ENCODE measurements around the gene IQSEC1. TPM values are rescaled to one million over a fixed set of nuclear protein-coding genes. Genes with fewer than 3 reads are reported as not detected.

The IQSEC1 gene
- total RNA-seq, 1 experiment from 2014 or later, result 28.1 TPM

DNA sequence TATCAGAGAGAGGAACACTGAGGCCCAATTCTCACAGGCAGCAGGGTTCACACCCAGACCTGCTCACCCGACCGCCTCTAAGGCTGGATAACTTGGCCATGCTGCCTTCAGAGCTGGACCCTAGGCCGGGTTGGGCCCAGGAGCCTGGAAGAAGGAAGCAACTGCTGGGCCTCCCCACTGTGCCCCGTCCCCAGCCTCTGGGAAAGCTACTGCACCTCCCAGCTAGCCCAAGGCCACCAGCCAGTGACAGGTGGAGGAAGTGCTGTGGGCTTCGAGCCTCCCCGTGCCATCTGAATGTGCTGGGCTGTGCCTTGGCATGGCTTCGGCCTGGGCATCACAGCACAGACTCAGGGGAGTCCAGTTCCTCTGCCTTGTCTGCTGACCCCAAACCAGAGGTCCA, 169.3 kb downstream of the IQSEC1 start:
- ChIA-PET POLR2A (no interaction called here), CTCF (no interaction called here), RAD21 (ENCODE audit: low non-redundant PET in 1 of 2, low total read pairs in 2 of 2, uncharacterized antibody in 2 of 2, unreplicated experiment in 2 of 2) (no interaction called here)
- Histone ChIP-seq H3K9me3 (ENCODE audit: control insufficient read depth in 1 of 2, insufficient read depth in 1 of 2, low read depth in 1 of 2, low read length in 2 of 2) (no peaks in the 10 kb centered on the region), H3K36me3 (ENCODE audit: control insufficient read depth in 1 of 2, insufficient read depth in 2 of 2, low read length in 2 of 2) (peaks cover 0 to 6% of the 10 kb centered on the region in 2 experiments; a peak in 2 of 4 replicates), H3K9me2 (ENCODE audit: insufficient read depth) (no peaks in the 10 kb centered on the region), H3K27me3 (ENCODE audit: insufficient read depth, low read length) (no peaks in the 10 kb centered on the region), H3K4me3 (replicated peaks in 1 of 2; ENCODE audit: low read depth in 1 of 2, low read length in 2 of 2) (no peak overlapping the region), H3K9ac (ENCODE audit: low read length) (no peak overlapping the region), H2AFZ (ENCODE audit: low read depth, low read length, poor library complexity, severe bottlenecking) (no peak overlapping the region), H3K79me2 (ENCODE audit: insufficient read depth, low read length) (no peaks in the 10 kb centered on the region), H4K20me1 (ENCODE audit: insufficient read depth) (no peaks in the 10 kb centered on the region), H3K4me2 (ENCODE audit: low read length) (no peak overlapping the region), H3K27ac (ENCODE audit: low read depth, low read length) (no peak overlapping the region), H3K4me1 (ENCODE audit: control insufficient read depth in 1 of 2, insufficient read depth in 2 of 2, low read length in 2 of 2) (no peaks in the 10 kb centered on the region)
- no peak for ATAC-seq
- intact Hi-C loops (cut with micrococcal nuclease), result no loop called here
- no TSS peak for BruUV-seq (replicated peaks)
- DNase-seq (ENCODE audit: low read depth, low spot score), result no peak
- TF ChIP-seq CEBPB (IDR thresholded peaks at IDR 0.05; ENCODE audit: low read depth) (no peak), SP1 (IDR thresholded peaks at IDR 0.05; ENCODE audit: low read depth) (no peak), SRF (IDR thresholded peaks at IDR 0.05; ENCODE audit: low read depth) (no peak), SIN3A (IDR thresholded peaks at IDR 0.05; ENCODE audit: low read depth) (no peak), EZH2phosphoT487 (IDR thresholded peaks at IDR 0.05; ENCODE audit: borderline replicate concordance) (no peak), TCF7L2 (IDR thresholded peaks at IDR 0.05; ENCODE audit: borderline replicate concordance, extremely low read depth, insufficient read depth, insufficient read length) (no peak), EGR1 (IDR thresholded peaks at IDR 0.05; ENCODE audit: low read depth) (no peak), POLR2A (IDR thresholded peaks at IDR 0.05; ENCODE audit: borderline replicate concordance, extremely low read depth, insufficient read depth, insufficient read length) (no peak)

GRCh38 chr3:12903000-12903800, 170.0 kb downstream of the IQSEC1 start:
- intact Hi-C loops (cut with micrococcal nuclease), result no loop called here
- TF ChIP-seq SIN3A (IDR thresholded peaks at IDR 0.05; ENCODE audit: low read depth) (no peak), CBX3 (IDR thresholded peaks at IDR 0.05; ENCODE audit: low read depth) (no peak), TCF7L2 (IDR thresholded peaks at IDR 0.05; ENCODE audit: borderline replicate concordance, extremely low read depth, insufficient read depth, insufficient read length) (no peak), ELF1 (IDR thresholded peaks at IDR 0.05; ENCODE audit: borderline replicate concordance, low read depth) (no peak), POLR2A (IDR thresholded peaks at IDR 0.05; ENCODE audit: borderline replicate concordance, extremely low read depth, insufficient read depth, insufficient read length) (no peak), RAD21 (IDR thresholded peaks at IDR 0.05; ENCODE audit: low read depth) (no peak), ATF3 (IDR thresholded peaks at IDR 0.05) (no peak), SRF (IDR thresholded peaks at IDR 0.05; ENCODE audit: low read depth) (no peak), FOSL1 (IDR thresholded peaks at IDR 0.05; ENCODE audit: low read depth) (no peak), EGR1 (IDR thresholded peaks at IDR 0.05; ENCODE audit: low read depth) (no peak), ZNF274 (IDR thresholded peaks at IDR 0.05; ENCODE audit: low read depth, low read length) (no peak), EZH2 (IDR thresholded peaks at IDR 0.05) (no peak), MAX (IDR thresholded peaks at IDR 0.05) (no peak), REST (IDR thresholded peaks at IDR 0.05; ENCODE audit: low read depth) (no peak)

More at GRCh38 chr3:12903000-12903800, 170.0 kb downstream of the IQSEC1 start:
- no peaks in the 10 kb centered on the region for H3K27me3 ChIP-seq (ENCODE audit: insufficient read depth, low read length)
- H3K4me3 ChIP-seq (replicated peaks in 1 of 2; ENCODE audit: low read depth in 1 of 2, low read length in 2 of 2), result no peak overlapping the region
- peaks cover 0 to 2% of the 10 kb centered on the region in 2 experiments; a peak in 1 of 4 replicates for H3K36me3 ChIP-seq (ENCODE audit: control insufficient read depth in 1 of 2, insufficient read depth in 2 of 2, low read length in 2 of 2)
- H3K4me1 ChIP-seq (ENCODE audit: control insufficient read depth in 1 of 2, insufficient read depth in 2 of 2, low read length in 2 of 2), result no peaks in the 10 kb centered on the region
- no peak for DNase-seq (ENCODE audit: low read depth, low spot score)
- no peaks in the 10 kb centered on the region for H3K79me2 ChIP-seq (ENCODE audit: insufficient read depth, low read length)
- no peak for ATAC-seq
- no peak overlapping the region for H3K27ac ChIP-seq (ENCODE audit: low read depth, low read length)
- H2AFZ ChIP-seq (ENCODE audit: low read depth, low read length, poor library complexity, severe bottlenecking), result no peak overlapping the region
- H4K20me1 ChIP-seq (ENCODE audit: insufficient read depth), result no peaks in the 10 kb centered on the region
- no peaks in the 10 kb centered on the region for H3K9me3 ChIP-seq (ENCODE audit: control insufficient read depth in 1 of 2, insufficient read depth in 1 of 2, low read depth in 1 of 2, low read length in 2 of 2)
- no peak overlapping the region for H3K4me2 ChIP-seq (ENCODE audit: low read length)
- ChIA-PET POLR2A (no interaction called here), RAD21 (ENCODE audit: low non-redundant PET in 1 of 2, low total read pairs in 2 of 2, uncharacterized antibody in 2 of 2, unreplicated experiment in 2 of 2) (no interaction called here), CTCF (no interaction called here)
- no peaks in the 10 kb centered on the region for H3K9me2 ChIP-seq (ENCODE audit: insufficient read depth)
- BruUV-seq (replicated peaks), result no TSS peak
- no peak overlapping the region for H3K9ac ChIP-seq (ENCODE audit: low read length)
